K562 (cell line): ENCODE data around the gene DSCAM. TPM values are rescaled to one million over a fixed set of nuclear protein-coding genes. Genes with fewer than 3 reads are reported as not detected.

ENCODE experiments used
- ATAC-seq: fragments of 200-7000 bp; cut with Tn5 transposase; 3 replicates; pipeline ENCODE4 v1.9.1; 2020; ENCODE audit warnings: moderate library complexity
- BruUV-seq: library from RNA; stranded (reverse); fragments of 400-500 nt; replicated peaks from 2 replicates; lab custom pipeline; 2021; lab: Mats Ljungman, UMichigan
- CTCF ChIA-PET: fragments of 300-600 bp; formaldehyde crosslinking; extraction: SDS; loops from one replicate; lab custom pipeline; 2021; ENCODE audit warnings: low intra/inter-chr PET ratio; lab: Yijun Ruan, JAX
- POLR2A ChIA-PET: fragments of 300-600, 350-650 bp; sonication (Branson Sonifier 250); formaldehyde crosslinking; extraction: SDS; loops from one replicate; lab custom pipeline; 2021; ENCODE audit warnings: antibody characterized with exemption, inconsistent platforms; lab: Yijun Ruan, JAX
- DNase-seq, 4 experiments: peaks; one replicate each; pipeline versions ENCODE4 v3.0.0 to v3.0.0-alpha.2; 2011 to 2018; ENCODE audit warnings: low spot score in 3 of 4, mixed read lengths in 3 of 4; ENCODE audit errors: extremely low read depth in 1 of 4
- FAIRE-seq: peaks from 2 replicates; lab custom pipeline; 2011; peaks lifted over from hg19 to GRCh38; lab: Jason Lieb, UNC
- H2AFZ ChIP-seq: 2 replicates; pipeline ENCODE4 v1.6.0; 2011; ENCODE audit warnings: low read depth, low read length, control low read depth, inconsistent platforms
- H3K27ac ChIP-seq: fragments of 200-600 bp; 3 replicates; pipeline ENCODE4 v1.8.0; 2011; ENCODE audit warnings: low read depth, mild to moderate bottlenecking, control low read depth, inconsistent platforms, low read length, moderate library complexity, mixed read lengths; ENCODE audit errors: extremely low read depth
- H3K27me3 ChIP-seq, 2 experiments: fragments of 300-600 bp in 1 of 2; 2 replicates in 1 of 2; 3 replicates in 1 of 2; pipeline versions ENCODE4 v1.6.0 to v1.8.0; 2011; ENCODE audit warnings: inconsistent platforms in 2 of 2, low read length in 2 of 2, mild to moderate bottlenecking in 1 of 2, mixed read lengths in 1 of 2, moderate library complexity in 1 of 2; ENCODE audit not compliant: control insufficient read depth in 2 of 2, insufficient read depth in 2 of 2
- H3K36me3 ChIP-seq: fragments of 300-600 bp; 3 replicates; pipeline ENCODE4 v1.8.0; 2011; ENCODE audit warnings: mild to moderate bottlenecking, low read length, inconsistent platforms; ENCODE audit not compliant: control insufficient read depth, insufficient read depth
- H3K4me1 ChIP-seq, 2 experiments: fragments of 200-600 bp in 1 of 2; replicated peaks in 1 of 2; 2 replicates in 1 of 2; 3 replicates in 1 of 2; pipeline versions ENCODE4 v1.5.1 to v1.8.0; 2011; ENCODE audit warnings: inconsistent platforms in 2 of 2, low read length in 2 of 2, mild to moderate bottlenecking in 1 of 2, mixed read lengths in 1 of 2, moderate library complexity in 1 of 2; ENCODE audit not compliant: control insufficient read depth in 2 of 2, insufficient read depth in 2 of 2
- H3K4me2 ChIP-seq: 2 replicates; pipeline ENCODE4 v1.6.1; 2011; ENCODE audit warnings: low read length, control low read depth, inconsistent platforms, mixed read lengths; ENCODE audit not compliant: insufficient read depth
- H3K4me3 ChIP-seq: fragments of 200-600 bp; sonication (generic), shearing (Covaris generic); 2 replicates; pipeline ENCODE4 v1.5.1; 2016; ENCODE audit warnings: control low read depth, inconsistent platforms
- H3K79me2 ChIP-seq: fragments of 200-600 bp; 3 replicates; pipeline ENCODE4 v1.8.0; 2011; ENCODE audit warnings: low read length, inconsistent platforms; ENCODE audit not compliant: control insufficient read depth, insufficient read depth
- H3K9ac ChIP-seq, 2 experiments: 2 replicates each; pipeline versions ENCODE4 v1.6.0 to v1.6.1; 2011; ENCODE audit warnings: low read depth in 2 of 2, low read length in 2 of 2, control low read depth in 1 of 2, inconsistent platforms in 1 of 2, mild to moderate bottlenecking in 1 of 2, mixed read lengths in 1 of 2; ENCODE audit not compliant: insufficient read depth in 1 of 2
- H3K9me1 ChIP-seq: one replicate; pipeline ENCODE4 v1.6.0; 2011; ENCODE audit warnings: inconsistent platforms, mild to moderate bottlenecking, low read length, moderate library complexity; ENCODE audit not compliant: control insufficient read depth, insufficient read depth
- H3K9me3 ChIP-seq: replicated peaks from 2 replicates; pipeline ENCODE4 v1.5.1; 2011; ENCODE audit warnings: low read depth, low read length, inconsistent platforms; ENCODE audit not compliant: control insufficient read depth, insufficient read depth
- H4K20me1 ChIP-seq: replicated peaks from 2 replicates; pipeline ENCODE4 v1.6.1; 2011; ENCODE audit warnings: low read length, inconsistent platforms, mixed read lengths; ENCODE audit not compliant: control insufficient read depth, insufficient read depth
- EP300 ChIP-seq: IDR thresholded peaks from 2 replicates; pipeline ENCODE4 v1.6.1; 2012; ENCODE audit warnings: low read length, improper control_type of control experiment
- JUN ChIP-seq, 2 experiments: sonication (generic) in 1 of 2; formaldehyde crosslinking in 1 of 2; IDR thresholded peaks; 2 replicates each; pipeline versions ENCODE4 v1.6.1 to v1.8.0; 2012 to 2022; ENCODE audit warnings: borderline replicate concordance in 2 of 2, mild to moderate bottlenecking in 2 of 2, improper control_type of control experiment in 1 of 2, low read depth in 1 of 2, low read length in 1 of 2, missing genetic modification reagents in 1 of 2
- MTA2 ChIP-seq: fragments of 450-650 bp; IDR thresholded peaks from 2 replicates; pipeline ENCODE4 v1.6.1; 2016; ENCODE audit warnings: low read depth
- POLR2AphosphoS2 ChIP-seq: IDR thresholded peaks from 2 replicates; pipeline ENCODE4 v1.6.1; 2012; ENCODE audit warnings: low read length, improper control_type of control experiment
- POLR3G ChIP-seq: IDR thresholded peaks from 2 replicates; pipeline ENCODE4 v1.6.1; 2011; ENCODE audit not compliant: insufficient read length, insufficient replicate concordance; ENCODE audit errors: extremely low read depth
- SMAD3 ChIP-seq: fragments of 450-650 bp; formaldehyde crosslinking; conservative IDR thresholded peaks from 2 replicates; pipeline ENCODE4 v1.4.0; 2020; ENCODE audit warnings: mild to moderate bottlenecking
- SRSF7 ChIP-seq: fragments of 200-400 bp; formaldehyde crosslinking; optimal IDR thresholded peaks from 2 replicates; pipeline ENCODE3; 2017; ENCODE audit warnings: mild to moderate bottlenecking, low read depth, low read length
- XRCC5 ChIP-seq: fragments of 200-400 bp; formaldehyde crosslinking; IDR thresholded peaks from 2 replicates; pipeline ENCODE4 v1.6.1; 2017; ENCODE audit warnings: low read depth, mild to moderate bottlenecking, low read length
- YBX1 ChIP-seq: fragments of 450-650 bp; IDR thresholded peaks from 2 replicates; pipeline ENCODE4 v1.7.1; 2016; ENCODE audit warnings: mild to moderate bottlenecking
- ZEB2 ChIP-seq: fragments of 450-650 bp; IDR thresholded peaks from 2 replicates; pipeline ENCODE4 v1.6.1; 2016
- ZNF263 ChIP-seq: sonication (generic); formaldehyde crosslinking; IDR thresholded peaks from 2 replicates; pipeline ENCODE4 v1.8.0; 2022; ENCODE audit warnings: mild to moderate bottlenecking, missing genetic modification reagents, borderline replicate concordance
- ZNF347 ChIP-seq: fragments of 450-650 bp; formaldehyde crosslinking; IDR thresholded peaks from 2 replicates; pipeline ENCODE4 v1.4.0; 2020; ENCODE audit warnings: low read depth, mild to moderate bottlenecking, moderate library complexity
- ZSCAN29 ChIP-seq: fragments of 450-650 bp; IDR thresholded peaks from 2 replicates; pipeline ENCODE4 v1.6.1; 2017
- WGBS: fragments of 100-300 bp; shearing (Covaris generic); methylation state at CpG from one replicate; pipeline ENCODE4 v1.1.6; 2016; ENCODE audit warnings: low coverage, mixed read lengths; ENCODE audit not compliant: insufficient coverage; ENCODE audit errors: missing lambda C conversion rate; 5-methylcytosine and 5-hydroxymethylcytosine counted together
- in situ Hi-C: fragments of 300-500 bp; cut with MboI; formaldehyde crosslinking; loops from 4 replicates; pipeline ENCODE4 v1.15.0; 2018; ENCODE audit warnings: inconsistent platforms, mixed read lengths
- intact Hi-C: fragments of 100-400 bp; cut with micrococcal nuclease; formaldehyde crosslinking; loops from 2 replicates; pipeline ENCODE4 v1.14.2; 2022
- polyA plus RNA-seq, 8 experiments: library from polyadenylated mRNA; depleted of rRNA in 4 of 8; stranded (reverse) in 5 of 8; unstranded in 3 of 8; fragments of >200 nt; fragmentation: Nextera tagmentation in 2 of 8; fragmentation: Illumina TruSeq in 1 of 8; extraction: Ambion mirVana in 2 of 8; extraction: Trizol in 1 of 8; gene quantifications; 2 replicates each; pipeline versions ENCODE4 v1.2.1 to v1.2.3, GENCODE V29; 2011 to 2014; ENCODE audit warnings: inconsistent platforms in 1 of 8, missing spikeins in 1 of 8
- total RNA-seq, 7 experiments: library from RNA; depleted of rRNA in 6 of 7; stranded (reverse); fragments of >200 nt in 6 of 7; fragmentation: Illumina TruSeq in 2 of 7; extraction: Trizol in 2 of 7; gene quantifications; 2 replicates each; pipeline versions ENCODE4 v1.2.1 to v1.2.3, GENCODE V29; 2011 to 2021; ENCODE audit warnings: low replicate concordance in 1 of 7
- TF ChIP-seq, protein P1 (sequence below): fragments of 450-650 bp; IDR thresholded peaks from 2 replicates; pipeline ENCODE4 v1.7.0; 2016; ENCODE audit warnings: borderline replicate concordance
- TF ChIP-seq, protein P2 (sequence below): fragments of 250-450 bp; sonication (Bioruptor Pico); IDR thresholded peaks from 2 replicates; pipeline ENCODE4 v1.8.0; 2021; ENCODE audit warnings: borderline replicate concordance, mild to moderate bottlenecking, moderate library complexity; ENCODE audit not compliant: poor library complexity, severe bottlenecking
- TF ChIP-seq, protein P3 (sequence below): fragments of 250-450 bp; sonication (Bioruptor Pico); IDR thresholded peaks from 2 replicates; pipeline ENCODE4 v1.5.0; 2022; ENCODE audit warnings: mild to moderate bottlenecking
- TF ChIP-seq, protein P4 (sequence below): sonication (generic); formaldehyde crosslinking; IDR thresholded peaks from 2 replicates; pipeline ENCODE4 v1.5.0; 2020; ENCODE audit warnings: missing genetic modification reagents

Gene DSCAM
- total and polyA plus RNA-seq, 9 of the 15 experiments (the other 6 are each of a cell fraction or from before 2014, with no cell fraction given), result not detected

GRCh38 chr21:40685141-40685540 lies 161.8 kb downstream of the DSCAM start (continued):
- TF ChIP-seq ZSCAN29 (no peak), POLR2AphosphoS2 (no peak), ZEB2 (no peak), MTA2 (no peak), SMAD3 (no peak), POLR3G (no peak)

GRCh38 chr21:40684726-40685125 lies 162.2 kb downstream of the DSCAM start:
- DNase-seq, result no peak
- POLR2A ChIA-PET, result no interaction called here
- Histone ChIP-seq H3K27ac (no peak overlapping the region), H3K36me3 (no peaks in the 10 kb centered on the region), H3K9ac (no peak overlapping the region), H3K4me1 (no peaks in the 10 kb centered on the region), H4K20me1 (no peaks in the 10 kb centered on the region), H2AFZ (no peak overlapping the region), H3K27me3 (no peaks in the 10 kb centered on the region), H3K79me2 (no peaks in the 10 kb centered on the region), H3K9me1 (no peaks in the 10 kb centered on the region)
- no TSS peak for BruUV-seq
- intact Hi-C loops, result no loop called here
- WGBS, result 0% methylated on average over 2 of the region's 2 CpGs
- ATAC-seq, result no peak
- FAIRE-seq, result no peak
- TF ChIP-seq ZNF347 (no peak), JUN (IDR thresholded peaks at IDR 0.05; ENCODE audit: borderline replicate concordance, low read depth, low read length) (no peak), JUN (CRISPR knock-in tag; IDR thresholded peaks at IDR 0.05; ENCODE audit: borderline replicate concordance) (no peak), YBX1 (no peak), EP300 (no peak), SRSF7 (no peak), XRCC5 (no peak), ZNF263 (CRISPR knock-in tag) (no peak)
- TF ChIP-seq, protein P1, sequence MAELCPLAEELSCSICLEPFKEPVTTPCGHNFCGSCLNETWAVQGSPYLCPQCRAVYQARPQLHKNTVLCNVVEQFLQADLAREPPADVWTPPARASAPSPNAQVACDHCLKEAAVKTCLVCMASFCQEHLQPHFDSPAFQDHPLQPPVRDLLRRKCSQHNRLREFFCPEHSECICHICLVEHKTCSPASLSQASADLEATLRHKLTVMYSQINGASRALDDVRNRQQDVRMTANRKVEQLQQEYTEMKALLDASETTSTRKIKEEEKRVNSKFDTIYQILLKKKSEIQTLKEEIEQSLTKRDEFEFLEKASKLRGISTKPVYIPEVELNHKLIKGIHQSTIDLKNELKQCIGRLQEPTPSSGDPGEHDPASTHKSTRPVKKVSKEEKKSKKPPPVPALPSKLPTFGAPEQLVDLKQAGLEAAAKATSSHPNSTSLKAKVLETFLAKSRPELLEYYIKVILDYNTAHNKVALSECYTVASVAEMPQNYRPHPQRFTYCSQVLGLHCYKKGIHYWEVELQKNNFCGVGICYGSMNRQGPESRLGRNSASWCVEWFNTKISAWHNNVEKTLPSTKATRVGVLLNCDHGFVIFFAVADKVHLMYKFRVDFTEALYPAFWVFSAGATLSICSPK, result no peak
- TF ChIP-seq, protein P2, sequence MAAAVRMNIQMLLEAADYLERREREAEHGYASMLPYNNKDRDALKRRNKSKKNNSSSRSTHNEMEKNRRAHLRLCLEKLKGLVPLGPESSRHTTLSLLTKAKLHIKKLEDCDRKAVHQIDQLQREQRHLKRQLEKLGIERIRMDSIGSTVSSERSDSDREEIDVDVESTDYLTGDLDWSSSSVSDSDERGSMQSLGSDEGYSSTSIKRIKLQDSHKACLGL (CRISPR knock-in tag), result no peak
- TF ChIP-seq, protein P3, sequence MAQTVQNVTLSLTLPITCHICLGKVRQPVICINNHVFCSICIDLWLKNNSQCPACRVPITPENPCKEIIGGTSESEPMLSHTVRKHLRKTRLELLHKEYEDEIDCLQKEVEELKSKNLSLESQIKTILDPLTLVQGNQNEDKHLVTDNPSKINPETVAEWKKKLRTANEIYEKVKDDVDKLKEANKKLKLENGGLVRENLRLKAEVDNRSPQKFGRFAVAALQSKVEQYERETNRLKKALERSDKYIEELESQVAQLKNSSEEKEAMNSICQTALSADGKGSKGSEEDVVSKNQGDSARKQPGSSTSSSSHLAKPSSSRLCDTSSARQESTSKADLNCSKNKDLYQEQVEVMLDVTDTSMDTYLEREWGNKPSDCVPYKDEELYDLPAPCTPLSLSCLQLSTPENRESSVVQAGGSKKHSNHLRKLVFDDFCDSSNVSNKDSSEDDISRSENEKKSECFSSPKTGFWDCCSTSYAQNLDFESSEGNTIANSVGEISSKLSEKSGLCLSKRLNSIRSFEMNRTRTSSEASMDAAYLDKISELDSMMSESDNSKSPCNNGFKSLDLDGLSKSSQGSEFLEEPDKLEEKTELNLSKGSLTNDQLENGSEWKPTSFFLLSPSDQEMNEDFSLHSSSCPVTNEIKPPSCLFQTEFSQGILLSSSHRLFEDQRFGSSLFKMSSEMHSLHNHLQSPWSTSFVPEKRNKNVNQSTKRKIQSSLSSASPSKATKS (CRISPR knock-in tag), result no peak
- TF ChIP-seq, protein P4, sequence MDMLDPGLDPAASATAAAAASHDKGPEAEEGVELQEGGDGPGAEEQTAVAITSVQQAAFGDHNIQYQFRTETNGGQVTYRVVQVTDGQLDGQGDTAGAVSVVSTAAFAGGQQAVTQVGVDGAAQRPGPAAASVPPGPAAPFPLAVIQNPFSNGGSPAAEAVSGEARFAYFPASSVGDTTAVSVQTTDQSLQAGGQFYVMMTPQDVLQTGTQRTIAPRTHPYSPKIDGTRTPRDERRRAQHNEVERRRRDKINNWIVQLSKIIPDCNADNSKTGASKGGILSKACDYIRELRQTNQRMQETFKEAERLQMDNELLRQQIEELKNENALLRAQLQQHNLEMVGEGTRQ, result no peak
- TF ChIP-seq, all 486 proteins: peak for 0
- H3K4me3 ChIP-seq, result no peak overlapping the region
- no peak overlapping the region for H3K4me2 ChIP-seq
- no peaks in the 10 kb centered on the region; the same call in 1 of the 2 replicates for H3K9me3 ChIP-seq
- CTCF ChIA-PET, result no interaction called here
- in situ Hi-C loops, result no loop called here
